Kidney (tissue), 14 donors: ENCODE measurements around the gene UBE2J1. TPM values are rescaled to one million over a fixed set of nuclear protein-coding genes. Genes with fewer than 3 reads are reported as not detected.

ENCODE experiments used
- DNase-seq, 5 donors: peaks; one replicate each; pipeline ENCODE4 v3.0.0-alpha.2; 2013 to 2020
- FAIRE-seq: peaks from 2 replicates; lab custom pipeline; 2012; peaks lifted over from hg19 to GRCh38; lab: Jason Lieb, UNC
- H3K27ac ChIP-seq, 2 donors: one replicate each; pipeline ENCODE4 v1.7.0; 2013; ENCODE audit warnings: low read depth in 2 of 2, low read length in 2 of 2, inconsistent platforms in 1 of 2
- H3K27me3 ChIP-seq: one replicate; pipeline ENCODE4 v1.7.1; 2013; ENCODE audit warnings: low read length, inconsistent platforms; ENCODE audit not compliant: control insufficient read depth, insufficient read depth
- H3K36me3 ChIP-seq, 3 donors: one replicate each; pipeline versions ENCODE4 v1.7.0 to v1.7.1; 2013; ENCODE audit warnings: low read length in 3 of 3, control low read depth in 1 of 3, inconsistent platforms in 1 of 3; ENCODE audit not compliant: insufficient read depth in 3 of 3, control insufficient read depth in 2 of 3
- H3K4me1 ChIP-seq, 3 donors: one replicate each; pipeline versions ENCODE4 v1.7.0 to v1.7.1; 2013; ENCODE audit warnings: low read length in 3 of 3, inconsistent platforms in 1 of 3, low read depth in 1 of 3; ENCODE audit not compliant: control insufficient read depth in 2 of 3, insufficient read depth in 2 of 3
- H3K4me3 ChIP-seq, 3 donors: one replicate each; pipeline versions ENCODE4 v1.7.0 to v1.8.1; 2013; ENCODE audit warnings: low read length in 3 of 3, control low read depth in 1 of 3, inconsistent platforms in 1 of 3
- H3K9ac ChIP-seq, 3 donors: one replicate each; pipeline versions ENCODE4 v1.7.0 to v1.7.1; 2013; ENCODE audit warnings: low read length in 3 of 3, control low read depth in 1 of 3, inconsistent platforms in 1 of 3
- H3K9me3 ChIP-seq, 3 donors: one replicate each; pipeline versions ENCODE4 v1.7.0 to v1.7.1; 2013; ENCODE audit warnings: low read length in 3 of 3, control low read depth in 1 of 3, inconsistent platforms in 1 of 3; ENCODE audit not compliant: control insufficient read depth in 2 of 3, insufficient read depth in 1 of 3
- CTCF ChIP-seq: IDR thresholded peaks from 3 replicates; pipeline ENCODE4 v1.5.1; 2012; ENCODE audit warnings: mild to moderate bottlenecking, moderate library complexity, borderline replicate concordance; ENCODE audit not compliant: insufficient read depth; ENCODE audit errors: extremely low read depth
- intact Hi-C: fragments of 100-400 bp; cut with DNase I; formaldehyde crosslinking; loops from one replicate; pipeline ENCODE4 v1.11.1; 2022
- polyA plus RNA-seq: library from polyadenylated mRNA; stranded (reverse); fragments of 350-450 nt; fragmentation: Illumina TruSeq; extraction: RNeasy Lipid Tissue Mini Kit (QIAGEN cat#74804); gene quantifications from one replicate; pipeline ENCODE4 v1.2.3, GENCODE V29; 2014; ENCODE audit warnings: low read depth, low replicate concordance; ENCODE audit not compliant: insufficient read depth
- total RNA-seq: library from RNA; stranded (reverse); fragmentation: NEBNext Ultra II Directional; extraction: Animal tissue kit (Norgen Biotek cat#: 25700); gene quantifications from one replicate; pipeline ENCODE4 v1.2.1, GENCODE V29; 2021
- donor health status: control.
- donor health status: control.
- donor health status: control.
- donor health status: control.
- donor health status: control.
- donor health status: DM: yes; HTN: yes; CAD: no.
- donor health status: Normal renal cell carcinoma (clear cell type).

UBE2J1 gene
- total and polyA plus RNA-seq, 2 donors from 2014 or later, result 22.8 to 47.3 TPM

- peaks cover 3 to 6% (median 4%) of the 10 kb centered on the region in 3 donors for H3K36me3 ChIP-seq
- intact Hi-C loops, result no loop called here
- no peak overlapping the region for H3K27ac ChIP-seq
- no peaks in the 10 kb centered on the region for H3K9me3 ChIP-seq
- DNase-seq, result no peak
- H3K4me3 ChIP-seq, result no peak overlapping the region
- H3K9ac ChIP-seq, result no peak overlapping the region
- H3K4me1 ChIP-seq, result peaks cover 0 to 18% (median 14%) of the 10 kb centered on the region in 3 donors
- no peaks in the 10 kb centered on the region for H3K27me3 ChIP-seq
- no peak for FAIRE-seq
- TF ChIP-seq CTCF, result no peak
Measured at GRCh38 chr6:89346433-89346832, 6.1 kb downstream of the UBE2J1 start.

- peaks cover 13 to 29% (median 15%) of the 10 kb centered on the region in 3 donors for H3K36me3 ChIP-seq
- no peak overlapping the region for H3K27ac ChIP-seq
- TF ChIP-seq CTCF, result no peak
- H3K4me1 ChIP-seq, result no peaks in the 10 kb centered on the region
- no peak overlapping the region for H3K4me3 ChIP-seq
- DNase-seq (no peak), FAIRE-seq (no peak)
- no peaks in the 10 kb centered on the region for H3K9me3 ChIP-seq
- no peak overlapping the region for H3K9ac ChIP-seq
- H3K27me3 ChIP-seq, result no peaks in the 10 kb centered on the region
- intact Hi-C loops, result no loop called here
Measured at GRCh38 chr6:89339565-89339964, 13.0 kb downstream of the UBE2J1 start.

GRCh38 chr6:89335164-89335563 lies 17.4 kb downstream of the UBE2J1 start:
- intact Hi-C loops, result no loop called here
- H3K27ac ChIP-seq, result no peak overlapping the region
- no peak overlapping the region for H3K4me3 ChIP-seq
- no peaks in the 10 kb centered on the region for H3K9me3 ChIP-seq
- no peak for FAIRE-seq
- H3K4me1 ChIP-seq, result no peaks in the 10 kb centered on the region
- H3K9ac ChIP-seq, result no peak overlapping the region
- no peak for DNase-seq
- no peak for TF ChIP-seq CTCF
- peaks cover 9 to 32% (median 11%) of the 10 kb centered on the region in 3 donors for H3K36me3 ChIP-seq
- no peaks in the 10 kb centered on the region for H3K27me3 ChIP-seq

- H3K36me3 ChIP-seq, result peaks cover 3 to 32% (median 8%) of the 10 kb centered on the region in 3 donors
- no peak for FAIRE-seq
- no peak for TF ChIP-seq CTCF
Measured at GRCh38 chr6:89330910-89331309, 21.6 kb downstream of the UBE2J1 start.

More at GRCh38 chr6:89330910-89331309, 21.6 kb downstream of the UBE2J1 start:
- H3K27ac ChIP-seq, result no peak overlapping the region
- intact Hi-C loops, result no loop called here
- no peak overlapping the region for H3K4me3 ChIP-seq
- no peaks in the 10 kb centered on the region for H3K9me3 ChIP-seq
- no peak for DNase-seq
- H3K4me1 ChIP-seq, result no peaks in the 10 kb centered on the region
- no peaks in the 10 kb centered on the region for H3K27me3 ChIP-seq
- H3K9ac ChIP-seq, result no peak overlapping the region
